ENCODE measurements around the gene STK17B. TPM values are rescaled to one million over a fixed set of nuclear protein-coding genes. Genes with fewer than 3 reads are reported as not detected.

Gene STK17B
- total and polyA plus RNA-seq, 2 of the 8 experiments (the other 6 are each of a cell fraction or from before 2014, with no cell fraction given): 1.8 to 10.5 TPM

DNA sequence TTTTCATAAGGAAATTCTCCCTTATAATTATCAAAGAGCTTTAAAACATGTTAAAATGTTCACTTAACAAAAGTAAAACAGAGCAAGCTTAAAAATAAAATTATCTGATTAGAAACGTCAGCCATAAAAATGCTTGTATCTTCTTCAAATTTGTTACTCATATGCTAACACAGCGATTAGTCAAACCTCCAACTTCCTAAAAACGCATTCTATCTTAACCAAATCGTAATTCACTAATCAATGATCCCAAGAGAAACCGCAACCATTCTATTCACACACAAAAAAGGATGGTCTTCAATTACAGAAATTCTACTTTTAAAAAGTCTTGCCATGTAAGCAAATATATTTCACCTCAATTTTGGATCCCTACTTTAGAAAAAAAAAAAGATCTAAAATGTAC is 1.9 kb downstream of the STK17B start:
- H2BK20ac ChIP-seq (ENCODE audit: low read length): no peak overlapping the region
- H3K4ac ChIP-seq (replicated peaks; ENCODE audit: insufficient read length, low read depth, low read length): no peak overlapping the region
- no peaks in the 10 kb centered on the region for H3K9me3 ChIP-seq (ENCODE audit: insufficient read depth in 2 of 2, low read depth in 1 of 2, low read length in 1 of 2)
- H3K23ac ChIP-seq (ENCODE audit: insufficient read length): no peak overlapping the region
- H4K8ac ChIP-seq (ENCODE audit: extremely low read depth, insufficient read depth, low read length): no peak overlapping the region
- peaks cover 0 to 1% of the 10 kb centered on the region in 2 experiments for H4K20me1 ChIP-seq (replicated peaks in 1 of 2; ENCODE audit: control insufficient read depth in 1 of 2, insufficient read depth in 2 of 2, low read length in 2 of 2)
- no peak for FAIRE-seq
- H2BK120ac ChIP-seq (replicated peaks; ENCODE audit: low read depth, low read length): no peak overlapping the region
- H3K9ac ChIP-seq (replicated peaks in 1 of 4; ENCODE audit: extremely low read depth in 1 of 4, low read depth in 3 of 4, low read length in 3 of 4): no peak overlapping the region
- H3K23me2 ChIP-seq (ENCODE audit: low read depth, low read length): peaks cover 10% of the 10 kb centered on the region; the same call in 1 of the 2 replicates
- H2AK5ac ChIP-seq (ENCODE audit: low read depth, low read length): no peak overlapping the region
- H3K27me3 ChIP-seq (replicated peaks in 1 of 4; ENCODE audit: control insufficient read depth in 3 of 4, extremely low read depth in 1 of 4, insufficient read depth in 3 of 4, low read length in 3 of 4): peaks cover 0 to 4% (median under 1%) of the 10 kb centered on the region in 4 experiments; a peak in 4 of 7 replicates
- peaks cover 2 to 60% of the 10 kb centered on the region in 2 experiments; a peak in 3 of 4 replicates for H3K79me2 ChIP-seq (ENCODE audit: control insufficient read depth in 1 of 2, insufficient read depth in 2 of 2, low read length in 2 of 2)
- no peak overlapping the region for H3K56ac ChIP-seq (replicated peaks; ENCODE audit: insufficient read length, low read depth, low read length)
- H4K91ac ChIP-seq (replicated peaks; ENCODE audit: insufficient read length, low read length): no peak overlapping the region
- 78 to 100% methylated on average over 3 to 5 of the region's 5 CpGs for WGBS, 2 experiments (ENCODE audit: extremely low coverage in 1 of 2, insufficient coverage in 1 of 2, insufficient read length in 1 of 2, insufficient replicate concordance in 2 of 2, low coverage in 1 of 2, low lambda C conversion rate in 2 of 2, missing lambda C conversion rate in 1 of 2)
- ChIA-PET POLR2A (ENCODE audit: partially characterized antibody) (interaction anchor here (1.2 kb wide), 1 partner anchor 8 kb away, joined by 3 read pairs; no protein-coding TSS in a partner anchor), CTCF (ENCODE audit: partially characterized antibody) (interaction anchor here (0.7 to 1.7 kb wide), 2 partner anchors 90 to 107 kb away, joined by 5 to 6 read pairs; no protein-coding TSS in a partner anchor)
- H2AFZ ChIP-seq (ENCODE audit: low read length): no peak overlapping the region
- peak overlapping the region in 2 of 4 experiments; percentile 82 to 95; a peak in 3 of 8 replicates for H3K4me3 ChIP-seq (ENCODE audit: extremely low read depth in 1 of 4, insufficient read depth in 2 of 4, low read depth in 3 of 4, low read length in 4 of 4)
- H3K14ac ChIP-seq (ENCODE audit: insufficient read length): no peak overlapping the region
- H3K18ac ChIP-seq (ENCODE audit: extremely low read depth, low read length): no peak overlapping the region
- H2BK12ac ChIP-seq (ENCODE audit: low read depth, low read length): no peak overlapping the region
- 0 out of 2 replicates have a peak, but pooled peaks cover 2% of the 10 kb centered on the region for H3K79me1 ChIP-seq (ENCODE audit: low read depth, low read length)
- H3K4me1 ChIP-seq (replicated peaks in 1 of 4; ENCODE audit: control insufficient read depth in 3 of 4, insufficient read depth in 4 of 4, low read length in 3 of 4): peaks cover 0 to 12% (median 9%) of the 10 kb centered on the region in 4 experiments; a peak in 3 of 7 replicates
- H3K36me3 ChIP-seq (ENCODE audit: control insufficient read depth in 2 of 4, insufficient read depth in 4 of 4, low read length in 3 of 4): no peaks in the 10 kb centered on the region
- H3K27ac ChIP-seq (ENCODE audit: low read depth, low read length): no peak overlapping the region
- DNase-seq (ENCODE audit: low read depth in 1 of 2, low spot score in 2 of 2): no peak
- no peak overlapping the region for H2BK15ac ChIP-seq (ENCODE audit: low read length)
- H4K5ac ChIP-seq (ENCODE audit: insufficient read length, low read depth, low read length): no peak overlapping the region
- H2BK5ac ChIP-seq (ENCODE audit: low read depth, low read length): no peak overlapping the region
- H3K4me2 ChIP-seq (ENCODE audit: insufficient read depth in 1 of 2, low read depth in 2 of 2, low read length in 2 of 2): peak overlapping the region; percentile 75 to 99; a peak in 3 of 4 replicates
- TF ChIP-seq RFX5 (IDR thresholded peaks at IDR 0.05; ENCODE audit: borderline replicate concordance, low read depth, low read length) (no peak), TEAD4 (IDR thresholded peaks at IDR 0.05; ENCODE audit: low read depth, low read length) (no peak), JUND (IDR thresholded peaks at IDR 0.05; ENCODE audit: low read length) (no peak), CBX5 (IDR thresholded peaks at IDR 0.05; ENCODE audit: low read depth, low read length) (no peak), RAD21 (IDR thresholded peaks at IDR 0.05 in 1 of 2, conservative IDR thresholded peaks at IDR 0.05 in 1 of 2; ENCODE audit: low read depth in 2 of 2, low read length in 2 of 2) (no peak), KDM1A (IDR thresholded peaks at IDR 0.05; ENCODE audit: borderline replicate concordance, low read length) (no peak)
- TF ChIP-seq, protein P1, sequence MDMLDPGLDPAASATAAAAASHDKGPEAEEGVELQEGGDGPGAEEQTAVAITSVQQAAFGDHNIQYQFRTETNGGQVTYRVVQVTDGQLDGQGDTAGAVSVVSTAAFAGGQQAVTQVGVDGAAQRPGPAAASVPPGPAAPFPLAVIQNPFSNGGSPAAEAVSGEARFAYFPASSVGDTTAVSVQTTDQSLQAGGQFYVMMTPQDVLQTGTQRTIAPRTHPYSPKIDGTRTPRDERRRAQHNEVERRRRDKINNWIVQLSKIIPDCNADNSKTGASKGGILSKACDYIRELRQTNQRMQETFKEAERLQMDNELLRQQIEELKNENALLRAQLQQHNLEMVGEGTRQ (IDR thresholded peaks at IDR 0.05; ENCODE audit: low read length): no peak
- TF ChIP-seq, protein P2, sequence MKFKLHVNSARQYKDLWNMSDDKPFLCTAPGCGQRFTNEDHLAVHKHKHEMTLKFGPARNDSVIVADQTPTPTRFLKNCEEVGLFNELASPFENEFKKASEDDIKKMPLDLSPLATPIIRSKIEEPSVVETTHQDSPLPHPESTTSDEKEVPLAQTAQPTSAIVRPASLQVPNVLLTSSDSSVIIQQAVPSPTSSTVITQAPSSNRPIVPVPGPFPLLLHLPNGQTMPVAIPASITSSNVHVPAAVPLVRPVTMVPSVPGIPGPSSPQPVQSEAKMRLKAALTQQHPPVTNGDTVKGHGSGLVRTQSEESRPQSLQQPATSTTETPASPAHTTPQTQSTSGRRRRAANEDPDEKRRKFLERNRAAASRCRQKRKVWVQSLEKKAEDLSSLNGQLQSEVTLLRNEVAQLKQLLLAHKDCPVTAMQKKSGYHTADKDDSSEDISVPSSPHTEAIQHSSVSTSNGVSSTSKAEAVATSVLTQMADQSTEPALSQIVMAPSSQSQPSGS (IDR thresholded peaks at IDR 0.05; ENCODE audit: low read length): no peak
- TF ChIP-seq, protein P3, sequence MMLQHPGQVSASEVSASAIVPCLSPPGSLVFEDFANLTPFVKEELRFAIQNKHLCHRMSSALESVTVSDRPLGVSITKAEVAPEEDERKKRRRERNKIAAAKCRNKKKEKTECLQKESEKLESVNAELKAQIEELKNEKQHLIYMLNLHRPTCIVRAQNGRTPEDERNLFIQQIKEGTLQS (IDR thresholded peaks at IDR 0.05; ENCODE audit: insufficient read depth, low read depth, low read length): no peak

All from H1 (cell line).